HG03175 (cell line): ENCODE data around the gene DNAH3.
"Not testable (repeated sequence)": the region's sequence is repeated elsewhere in the genome, so short reads cannot be mapped to it uniquely, and the experiment has no call there.

Experiments used
- ATAC-seq: cut with Tn5 transposase; IDR thresholded peaks from one replicate; pipeline ENCODE4 v1.9.1; 2021; ENCODE audit warnings: mild to moderate bottlenecking, moderate library complexity; ENCODE audit not compliant: unreplicated experiment

DNAH3 gene, protein sequence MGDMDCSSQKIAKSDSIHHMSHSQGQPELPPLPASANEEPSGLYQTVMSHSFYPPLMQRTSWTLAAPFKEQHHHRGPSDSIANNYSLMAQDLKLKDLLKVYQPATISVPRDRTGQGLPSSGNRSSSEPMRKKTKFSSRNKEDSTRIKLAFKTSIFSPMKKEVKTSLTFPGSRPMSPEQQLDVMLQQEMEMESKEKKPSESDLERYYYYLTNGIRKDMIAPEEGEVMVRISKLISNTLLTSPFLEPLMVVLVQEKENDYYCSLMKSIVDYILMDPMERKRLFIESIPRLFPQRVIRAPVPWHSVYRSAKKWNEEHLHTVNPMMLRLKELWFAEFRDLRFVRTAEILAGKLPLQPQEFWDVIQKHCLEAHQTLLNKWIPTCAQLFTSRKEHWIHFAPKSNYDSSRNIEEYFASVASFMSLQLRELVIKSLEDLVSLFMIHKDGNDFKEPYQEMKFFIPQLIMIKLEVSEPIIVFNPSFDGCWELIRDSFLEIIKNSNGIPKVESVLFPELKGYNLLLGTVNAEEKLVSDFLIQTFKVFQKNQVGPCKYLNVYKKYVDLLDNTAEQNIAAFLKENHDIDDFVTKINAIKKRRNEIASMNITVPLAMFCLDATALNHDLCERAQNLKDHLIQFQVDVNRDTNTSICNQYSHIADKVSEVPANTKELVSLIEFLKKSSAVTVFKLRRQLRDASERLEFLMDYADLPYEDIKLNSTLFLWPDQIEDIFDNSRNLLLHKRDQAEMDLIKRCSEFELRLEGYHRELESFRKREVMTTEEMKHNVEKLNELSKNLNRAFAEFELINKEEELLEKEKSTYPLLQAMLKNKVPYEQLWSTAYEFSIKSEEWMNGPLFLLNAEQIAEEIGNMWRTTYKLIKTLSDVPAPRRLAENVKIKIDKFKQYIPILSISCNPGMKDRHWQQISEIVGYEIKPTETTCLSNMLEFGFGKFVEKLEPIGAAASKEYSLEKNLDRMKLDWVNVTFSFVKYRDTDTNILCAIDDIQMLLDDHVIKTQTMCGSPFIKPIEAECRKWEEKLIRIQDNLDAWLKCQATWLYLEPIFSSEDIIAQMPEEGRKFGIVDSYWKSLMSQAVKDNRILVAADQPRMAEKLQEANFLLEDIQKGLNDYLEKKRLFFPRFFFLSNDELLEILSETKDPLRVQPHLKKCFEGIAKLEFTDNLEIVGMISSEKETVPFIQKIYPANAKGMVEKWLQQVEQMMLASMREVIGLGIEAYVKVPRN (N-terminal part only)

DNA sequence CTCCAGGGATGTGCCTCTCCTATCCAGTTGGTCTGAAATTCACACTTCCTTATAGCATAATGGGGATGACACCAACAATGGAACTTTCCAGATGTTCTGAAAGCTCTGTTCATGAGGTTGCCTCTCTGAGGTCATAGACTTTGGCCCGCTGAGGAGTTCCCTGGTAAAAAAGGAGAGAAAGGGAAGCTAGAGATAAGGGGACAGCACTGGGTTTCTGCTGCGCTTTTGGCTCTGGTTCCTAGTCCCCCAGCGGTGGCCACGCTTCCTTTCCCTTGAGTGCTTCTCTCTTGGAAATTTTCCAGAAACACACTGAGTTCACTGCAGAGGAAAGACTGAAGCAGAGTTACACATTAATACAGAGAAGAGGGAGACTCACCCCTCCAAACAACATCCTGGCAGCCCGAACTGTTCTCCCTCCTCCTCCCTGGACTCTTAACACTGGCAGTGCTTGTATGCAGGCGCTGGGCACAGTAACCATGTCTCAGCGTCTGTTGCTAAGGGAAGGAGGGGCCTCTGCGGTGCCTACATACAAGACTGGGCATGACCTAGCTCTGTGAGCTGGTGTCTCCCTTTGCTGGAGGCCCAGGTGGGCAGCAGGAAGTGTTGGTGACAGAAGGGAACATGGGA, at the start of gene DNAH3:
Gene DNAH3, minus strand, starts transcription at position 472 of the 627 bp plus-strand sequence. CDS start 527 bp downstream, outside the sequence.
- ATAC-seq, result no peak

DNA sequence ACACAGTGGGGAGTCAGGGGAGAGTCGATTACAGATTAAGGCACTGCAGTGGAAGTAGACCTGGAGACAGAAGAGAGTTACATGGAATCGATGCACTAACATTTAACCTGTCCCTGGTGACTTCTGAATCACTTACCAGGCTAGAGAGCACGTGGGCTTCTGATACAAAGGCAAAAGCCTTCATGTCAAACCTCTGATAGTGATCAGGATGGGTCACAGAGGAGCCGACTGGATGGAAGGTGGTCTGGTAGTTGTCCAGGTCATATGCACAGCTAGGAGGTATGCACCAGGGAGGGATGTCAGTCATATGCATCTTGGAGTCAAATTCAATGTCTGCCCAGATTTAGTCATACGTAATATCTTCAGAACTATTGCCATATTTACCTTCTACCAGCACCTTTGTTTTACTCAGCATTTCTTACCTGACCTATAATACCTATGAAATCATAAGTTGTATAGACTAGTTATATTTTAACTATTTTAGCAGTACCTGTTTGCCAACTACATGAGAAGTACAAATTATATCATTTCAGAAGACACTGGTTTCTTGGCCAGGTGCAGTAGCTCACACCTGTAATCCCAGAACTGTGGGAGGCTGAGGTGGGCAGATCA, 49.1 kb upstream of the DNAH3 start:
- ATAC-seq, result no peak

DNA sequence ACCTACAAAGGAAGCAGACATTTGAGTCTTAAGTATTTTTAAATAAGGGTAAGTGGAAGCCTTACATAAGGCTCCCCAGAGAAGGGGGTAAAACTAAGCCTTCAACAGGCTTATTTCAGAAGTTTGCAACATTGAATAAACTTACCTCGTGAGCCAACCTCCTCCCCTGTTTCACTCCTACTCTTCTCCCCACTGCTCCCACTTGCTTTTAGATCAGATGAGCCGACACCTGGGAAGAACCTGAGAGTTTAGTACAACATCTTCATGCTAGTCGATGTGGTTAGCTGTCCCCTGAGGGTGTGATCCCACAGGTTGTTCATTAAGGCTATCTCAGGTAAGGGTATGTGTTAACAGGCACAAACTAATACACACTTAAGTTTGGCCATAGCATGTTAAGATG, 47.0 kb upstream of the DNAH3 start:
- ATAC-seq, result no peak

DNA sequence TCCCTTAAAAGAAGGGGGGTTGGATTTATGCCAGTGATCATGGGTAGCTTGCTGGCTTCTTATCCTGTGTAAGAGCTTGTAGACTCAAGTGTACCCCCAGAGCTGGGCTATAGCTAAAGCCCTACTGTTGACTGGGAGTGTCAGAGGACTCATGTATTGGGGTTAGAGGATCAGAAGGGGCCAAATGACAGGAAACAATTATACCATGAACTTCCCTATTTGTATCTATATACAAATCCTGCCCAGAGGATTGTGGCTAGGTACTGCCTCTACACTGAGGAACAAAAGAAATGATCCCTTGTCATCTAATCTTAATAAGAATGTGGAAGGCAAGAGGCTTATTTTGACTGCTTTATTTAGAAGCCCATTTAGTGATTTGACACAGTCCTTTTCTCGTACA, 46.5 kb upstream of the DNAH3 start:
- no peak for ATAC-seq

DNA sequence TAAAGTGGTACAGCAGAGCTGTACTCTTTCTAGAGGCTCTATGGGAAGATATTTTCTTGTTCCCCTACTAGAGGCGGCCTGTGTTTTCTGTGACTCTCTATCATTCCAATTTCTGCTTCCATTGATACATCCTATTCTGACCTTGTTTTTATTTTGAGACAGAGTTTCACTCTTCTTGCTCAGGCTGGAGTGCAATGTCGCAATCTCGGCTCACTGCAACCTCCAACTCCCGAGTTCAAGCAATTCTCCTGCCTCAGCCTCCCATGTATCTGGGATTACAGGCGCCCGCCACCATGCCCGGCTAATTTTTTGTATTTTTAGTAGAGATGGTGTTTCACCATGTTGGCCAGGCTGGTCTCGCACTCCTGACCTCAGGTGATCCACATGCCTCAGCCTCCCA, 44.7 kb upstream of the DNAH3 start:
- not testable (repeated sequence) for ATAC-seq

DNA sequence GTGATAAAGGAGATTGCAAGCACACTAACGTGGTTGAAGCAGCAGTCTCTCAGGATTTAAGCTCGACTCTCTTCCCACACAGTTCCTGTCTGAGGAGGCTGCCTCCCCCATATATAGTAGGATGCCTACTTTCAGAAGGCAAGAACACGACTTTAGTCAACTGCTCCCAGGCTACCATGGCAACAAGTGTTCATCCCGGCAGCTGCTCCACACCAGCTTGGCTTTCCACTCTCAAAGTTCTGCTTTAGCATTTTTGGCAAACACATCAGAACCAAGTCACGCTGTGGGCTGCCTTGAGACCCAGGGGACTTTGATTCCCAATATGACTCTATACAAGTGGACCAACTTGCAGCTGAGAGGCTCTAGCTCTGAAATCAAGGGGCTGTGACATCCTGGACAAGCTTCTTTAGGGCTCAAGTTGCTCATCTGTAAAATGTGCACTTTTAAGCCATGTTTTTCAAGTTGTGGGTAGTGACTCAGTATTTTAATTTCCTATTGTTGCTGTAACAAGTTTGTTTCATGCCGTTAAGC, 44.2 kb upstream of the DNAH3 start:
- ATAC-seq, result no peak

DNA sequence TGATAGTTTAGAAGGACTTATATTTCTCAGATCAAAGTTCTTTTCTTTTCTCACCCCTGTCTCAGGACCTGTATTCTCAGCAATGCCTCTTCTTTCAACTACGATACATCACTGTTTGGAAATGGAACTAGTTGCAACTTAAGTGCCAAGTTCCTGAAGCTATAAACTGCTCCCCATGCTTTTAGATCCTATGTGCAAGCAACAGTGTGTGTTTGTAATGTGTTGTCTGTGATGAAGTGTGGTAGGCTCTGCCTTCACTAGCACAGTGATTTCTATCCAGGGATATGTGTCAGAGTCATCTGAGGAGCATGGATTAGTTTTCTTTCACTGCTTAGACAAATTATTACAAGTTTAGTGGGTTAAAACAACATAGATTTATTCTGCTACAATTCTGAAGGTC, 42.3 kb upstream of the DNAH3 start:
- no peak for ATAC-seq

DNA sequence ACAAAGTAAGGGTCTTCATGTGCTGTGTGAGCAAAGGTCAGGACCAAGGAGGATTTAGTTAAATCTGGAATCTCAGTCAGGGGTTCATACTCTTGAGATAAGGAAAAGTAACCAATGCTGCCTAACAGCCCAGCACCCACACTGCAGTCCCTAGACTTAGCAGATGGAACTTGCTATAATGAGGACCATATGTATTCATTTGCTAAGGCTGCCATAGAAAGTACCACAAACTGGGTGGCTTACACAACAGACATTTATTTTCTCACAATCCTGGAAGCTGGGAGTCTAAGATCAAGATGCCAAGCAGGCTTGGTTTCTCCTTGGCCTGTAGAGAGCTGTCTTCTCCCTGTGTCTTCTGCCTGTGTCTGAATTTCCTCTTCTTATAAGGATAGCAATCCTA, 40.0 kb upstream of the DNAH3 start:
- ATAC-seq, result no peak

DNA sequence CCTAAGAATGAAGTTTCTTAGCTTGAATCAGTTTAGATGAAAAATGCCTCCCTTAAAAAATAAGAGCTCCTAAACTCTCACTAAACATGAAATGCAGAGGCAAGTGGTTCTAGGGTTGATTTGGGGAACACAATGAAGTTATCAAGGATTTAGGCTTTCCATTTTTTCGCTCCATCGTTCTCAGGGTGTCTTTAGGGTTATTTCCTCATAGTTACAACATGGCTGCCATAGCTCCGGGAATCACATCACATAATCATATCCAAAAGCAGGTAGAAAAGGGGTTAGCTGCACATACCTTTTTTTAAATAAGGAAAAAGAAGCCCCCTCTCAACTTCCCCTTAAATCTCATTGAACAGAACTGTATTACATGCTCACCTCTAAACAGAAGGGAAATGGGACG, 39.4 kb upstream of the DNAH3 start:
- ATAC-seq, result no peak

DNA sequence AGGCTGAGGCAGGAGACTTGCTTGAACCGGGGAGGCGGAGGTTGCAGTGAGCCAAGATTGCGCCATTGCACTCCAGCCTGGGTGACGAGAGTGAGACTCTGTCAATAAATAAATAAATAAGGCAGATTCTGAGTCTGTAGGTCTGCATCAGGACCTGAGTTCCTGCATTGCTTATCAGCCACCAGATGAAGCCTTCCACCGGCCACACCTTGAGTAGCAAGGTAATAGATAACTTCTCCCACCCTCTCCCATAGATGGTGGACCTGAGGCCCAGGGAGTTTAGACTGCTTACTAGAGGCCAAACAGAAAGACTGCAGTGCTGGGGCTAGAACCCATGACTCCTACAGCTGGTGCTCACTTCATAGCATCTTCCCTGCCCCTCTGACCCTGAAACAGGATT, 38.7 kb upstream of the DNAH3 start:
- ATAC-seq, result no peak

DNA sequence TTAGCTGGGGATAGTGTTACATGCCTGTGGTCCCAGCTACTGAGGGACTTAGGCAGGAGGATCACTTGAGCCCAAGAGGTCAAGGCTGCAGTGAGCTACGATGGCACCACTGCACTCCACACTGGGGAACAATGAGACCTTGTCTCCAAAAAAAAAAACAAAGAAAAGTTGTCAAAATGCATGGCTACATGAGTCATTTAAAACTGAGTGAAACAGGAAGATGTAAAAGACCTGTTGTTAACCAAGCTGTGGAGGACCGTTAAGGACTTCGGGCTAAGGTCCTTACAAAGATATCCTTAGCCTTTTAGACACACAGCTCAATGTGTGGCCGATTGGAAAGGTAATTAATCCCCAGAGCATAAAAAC, 35.7 kb upstream of the DNAH3 start:
- ATAC-seq, result no peak

DNA sequence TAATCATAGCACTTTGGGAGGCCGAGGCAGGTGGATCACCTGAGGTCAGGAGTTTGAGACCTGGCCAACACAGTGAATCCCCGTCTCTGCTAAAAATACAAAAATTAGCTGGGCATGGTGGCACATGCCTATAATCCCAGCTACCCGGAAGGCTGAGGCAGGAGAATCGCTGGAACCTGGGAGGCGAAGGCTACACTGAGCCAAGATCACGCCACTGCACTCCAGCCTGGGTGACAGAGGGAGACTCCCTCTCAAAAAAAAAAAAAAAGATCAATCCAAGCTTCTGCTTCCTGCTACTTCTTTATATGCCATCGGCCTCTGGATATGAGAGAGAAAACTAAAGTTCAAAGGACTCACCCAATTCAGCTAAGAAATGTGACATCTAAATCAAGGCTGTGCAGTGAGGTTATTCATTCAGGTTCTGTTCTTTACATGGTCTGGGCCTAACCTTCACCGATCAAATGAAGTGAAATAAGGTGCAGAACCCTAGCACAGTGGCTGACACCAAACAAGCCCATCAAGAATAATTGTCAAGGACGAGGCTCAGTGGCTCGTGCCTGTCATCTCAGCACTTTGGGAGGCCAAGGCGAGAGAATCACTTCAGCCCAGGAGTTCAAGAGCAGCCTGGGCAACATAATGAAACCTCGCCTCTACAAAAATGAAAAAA, 35.1 kb upstream of the DNAH3 start:
- no peak for ATAC-seq

DNA sequence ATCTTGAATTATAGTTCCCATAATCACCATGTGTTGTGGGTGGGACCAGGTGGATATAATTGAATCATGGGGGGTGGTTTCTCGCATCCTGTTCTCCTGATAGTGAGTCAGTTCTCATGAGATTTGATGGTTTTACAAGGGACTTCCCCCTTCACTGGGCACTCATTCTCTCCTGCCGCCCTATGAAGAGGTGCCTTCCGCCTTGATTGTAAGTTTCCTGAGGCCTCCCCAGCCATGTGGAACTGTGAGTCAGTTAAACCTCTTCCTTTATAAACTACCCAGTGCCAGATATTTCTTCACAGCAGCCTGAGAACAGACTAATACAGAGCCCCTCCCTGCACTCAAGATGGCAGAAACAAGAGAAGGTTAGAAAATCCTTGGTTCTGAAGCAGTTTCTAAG, 34.2 kb upstream of the DNAH3 start:
- ATAC-seq, result no peak

DNA sequence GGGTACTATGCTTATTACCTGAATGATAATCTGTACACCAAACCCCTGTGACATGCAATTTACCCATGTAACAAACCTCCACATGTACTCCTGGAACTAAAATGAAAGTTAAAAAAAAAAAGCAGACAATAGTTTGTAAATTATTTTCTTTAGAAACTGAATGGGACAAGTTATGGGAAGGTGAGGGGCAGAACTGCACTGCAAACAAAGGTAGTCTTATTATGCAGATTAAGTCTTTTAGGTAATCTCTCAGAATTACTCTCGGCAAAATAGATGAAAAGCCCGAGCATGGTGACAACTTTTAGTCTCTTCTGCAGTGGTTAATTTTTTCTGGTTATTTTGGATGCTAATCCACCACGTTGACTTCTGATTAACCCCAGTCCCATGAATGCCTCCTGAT, 33.3 kb upstream of the DNAH3 start:
- no peak for ATAC-seq

DNA sequence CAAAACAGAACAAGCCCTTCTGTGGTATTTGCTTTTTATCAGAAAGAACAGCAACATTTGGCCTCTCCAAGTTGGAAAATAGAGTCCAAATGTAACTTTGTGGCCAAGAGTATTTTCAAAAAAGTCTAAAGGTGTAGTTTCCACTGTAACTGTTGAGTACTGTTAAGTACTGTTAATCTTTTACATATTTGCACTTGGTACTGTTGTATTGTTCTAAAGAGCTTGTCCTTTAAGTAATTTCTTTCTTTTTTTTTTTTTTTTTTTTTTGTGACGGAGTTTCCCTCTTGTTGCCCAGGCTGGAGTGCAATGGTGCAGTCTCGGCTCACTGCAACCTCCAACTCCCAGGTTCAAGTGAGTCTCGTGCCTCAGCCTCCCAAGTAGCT, 29.3 kb upstream of the DNAH3 start:
- no peak for ATAC-seq

DNA sequence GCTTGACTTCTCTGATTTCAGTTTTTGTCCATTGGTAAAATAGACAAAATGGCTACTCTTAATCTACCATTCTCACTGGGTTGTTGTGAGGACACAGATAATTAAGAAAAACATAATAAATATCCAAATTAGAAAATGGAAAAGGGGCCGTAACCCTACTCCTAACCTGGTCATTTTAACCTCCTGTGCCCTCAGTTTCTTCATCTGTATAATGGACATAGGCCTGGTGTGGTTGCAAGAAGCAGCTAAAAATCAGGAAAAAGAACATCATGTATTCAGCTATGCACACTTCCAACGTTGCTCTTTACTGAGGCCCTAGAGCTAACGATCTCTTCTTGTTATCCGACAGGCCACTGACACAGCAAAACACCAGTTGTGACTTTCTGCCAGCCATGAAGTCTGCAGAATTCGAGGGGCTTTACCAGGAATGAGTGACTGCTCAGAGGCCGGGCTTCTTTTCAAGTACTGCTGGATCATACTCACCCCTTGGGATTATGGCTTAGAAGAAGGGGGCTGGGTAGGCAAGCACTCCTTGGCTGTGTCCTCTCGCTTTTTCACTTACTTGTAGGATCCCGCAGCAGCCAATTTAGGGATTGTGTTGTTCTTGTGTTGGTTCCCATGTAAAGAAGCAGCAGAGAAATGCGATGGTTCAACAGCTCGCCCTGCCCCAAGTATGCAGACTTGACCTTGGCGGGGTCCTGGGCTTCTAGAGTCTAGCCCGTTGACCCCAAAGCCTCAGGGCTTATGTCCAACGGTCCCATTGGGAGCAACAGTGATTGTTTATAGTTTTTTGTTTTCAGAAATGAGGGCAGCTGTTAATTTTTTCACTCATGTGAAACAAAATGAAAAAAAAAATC, 28.7 kb upstream of the DNAH3 start:
- no peak for ATAC-seq

DNA sequence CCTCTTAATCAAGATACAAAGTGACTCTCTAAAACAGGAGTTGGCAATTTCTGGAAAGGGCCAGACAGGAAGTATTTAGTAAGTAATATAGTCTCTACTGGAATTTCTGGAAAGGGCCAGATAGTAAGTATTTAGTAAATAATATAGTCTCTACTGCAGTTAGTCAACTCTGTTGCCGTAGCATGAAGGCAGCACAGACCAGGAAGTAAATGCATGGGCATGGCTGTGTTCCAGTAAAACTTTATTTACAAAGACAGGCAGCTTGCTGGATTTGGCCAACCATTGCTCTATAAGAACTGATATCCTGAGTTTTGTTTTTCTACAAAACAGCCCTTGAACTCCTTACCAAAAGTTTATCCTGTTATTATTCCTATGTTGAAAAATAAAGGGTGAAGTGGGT, 24.8 kb upstream of the DNAH3 start:
- no peak for ATAC-seq

DNA sequence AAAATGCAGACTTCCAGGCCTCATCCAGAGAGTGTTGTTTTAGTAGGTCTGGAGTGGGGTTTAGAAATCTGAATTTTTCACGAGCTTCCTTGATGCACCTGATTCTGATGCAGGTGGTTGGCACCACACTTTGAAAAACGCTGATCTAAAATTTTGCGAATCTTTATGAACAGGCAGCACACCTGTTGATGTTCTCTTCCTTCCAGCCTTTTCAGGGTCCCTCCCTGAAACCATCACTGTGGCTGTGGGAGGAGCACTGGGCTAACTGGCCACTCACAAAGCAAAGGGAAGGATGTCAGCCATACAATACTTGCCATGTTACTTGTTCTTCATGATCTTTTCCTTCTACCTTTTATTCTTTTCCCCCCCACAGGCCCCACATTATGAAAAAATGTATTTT, 22.0 kb upstream of the DNAH3 start:
- no peak for ATAC-seq

DNA sequence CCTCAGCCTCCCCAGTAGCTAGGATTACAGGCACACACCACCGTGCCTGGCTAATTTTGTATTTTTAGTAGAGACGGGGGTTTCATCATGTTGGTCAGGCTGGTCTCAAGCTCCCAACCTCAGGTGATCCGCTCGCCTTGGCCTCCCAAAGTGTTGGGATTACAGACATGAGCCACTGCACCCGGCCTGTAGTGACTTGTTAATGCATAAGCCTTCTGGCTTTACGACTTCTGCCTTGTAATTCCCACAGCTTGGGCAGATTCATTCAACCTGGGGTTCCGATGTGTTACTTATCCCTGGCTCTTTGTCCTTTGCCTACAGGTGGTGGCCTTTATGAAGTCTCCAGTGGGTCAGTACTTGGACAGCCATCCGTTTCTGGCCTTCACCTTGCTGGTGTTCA, 19.5 kb upstream of the DNAH3 start:
- not testable (repeated sequence) for ATAC-seq
